Astrocyte of the cerebellum (primary cell): ENCODE measurements around the gene TLE7.

Experiments
- DNase-seq: peaks from one replicate; pipeline ENCODE4 v3.0.0-alpha.2; 2011; ENCODE audit warnings: low read depth
- H3K4me3 ChIP-seq: 2 replicates; pipeline ENCODE4 v1.5.1; 2011; ENCODE audit warnings: mild to moderate bottlenecking, low read depth, low read length, moderate library complexity
- in situ Hi-C: cut with HindIII; loops from 2 replicates; pipeline ENCODE4 v1.10.0; 2017; ENCODE audit warnings: low sequenced_read_pairs
- TF ChIP-seq, protein P1 (sequence below): IDR thresholded peaks from 2 replicates; pipeline ENCODE4 v1.5.1; 2012; ENCODE audit warnings: low read length, low read depth, moderate library complexity, mild to moderate bottlenecking; ENCODE audit errors: missing control alignments

The TLE7 gene

GRCh38 chr16:71442051-71442440 is at the start of gene TLE7:
Gene TLE7, minus strand, starts transcription at chr16:71442054. Its CDS starts 8,730 bp downstream, at chr16:71433324.
- in situ Hi-C loops = no loop called here
- H3K4me3 ChIP-seq = no peak within 1 kb of the TSS
- TF ChIP-seq, protein P1, sequence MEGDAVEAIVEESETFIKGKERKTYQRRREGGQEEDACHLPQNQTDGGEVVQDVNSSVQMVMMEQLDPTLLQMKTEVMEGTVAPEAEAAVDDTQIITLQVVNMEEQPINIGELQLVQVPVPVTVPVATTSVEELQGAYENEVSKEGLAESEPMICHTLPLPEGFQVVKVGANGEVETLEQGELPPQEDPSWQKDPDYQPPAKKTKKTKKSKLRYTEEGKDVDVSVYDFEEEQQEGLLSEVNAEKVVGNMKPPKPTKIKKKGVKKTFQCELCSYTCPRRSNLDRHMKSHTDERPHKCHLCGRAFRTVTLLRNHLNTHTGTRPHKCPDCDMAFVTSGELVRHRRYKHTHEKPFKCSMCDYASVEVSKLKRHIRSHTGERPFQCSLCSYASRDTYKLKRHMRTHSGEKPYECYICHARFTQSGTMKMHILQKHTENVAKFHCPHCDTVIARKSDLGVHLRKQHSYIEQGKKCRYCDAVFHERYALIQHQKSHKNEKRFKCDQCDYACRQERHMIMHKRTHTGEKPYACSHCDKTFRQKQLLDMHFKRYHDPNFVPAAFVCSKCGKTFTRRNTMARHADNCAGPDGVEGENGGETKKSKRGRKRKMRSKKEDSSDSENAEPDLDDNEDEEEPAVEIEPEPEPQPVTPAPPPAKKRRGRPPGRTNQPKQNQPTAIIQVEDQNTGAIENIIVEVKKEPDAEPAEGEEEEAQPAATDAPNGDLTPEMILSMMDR = no peak
- DNase-seq = no peak

DNA sequence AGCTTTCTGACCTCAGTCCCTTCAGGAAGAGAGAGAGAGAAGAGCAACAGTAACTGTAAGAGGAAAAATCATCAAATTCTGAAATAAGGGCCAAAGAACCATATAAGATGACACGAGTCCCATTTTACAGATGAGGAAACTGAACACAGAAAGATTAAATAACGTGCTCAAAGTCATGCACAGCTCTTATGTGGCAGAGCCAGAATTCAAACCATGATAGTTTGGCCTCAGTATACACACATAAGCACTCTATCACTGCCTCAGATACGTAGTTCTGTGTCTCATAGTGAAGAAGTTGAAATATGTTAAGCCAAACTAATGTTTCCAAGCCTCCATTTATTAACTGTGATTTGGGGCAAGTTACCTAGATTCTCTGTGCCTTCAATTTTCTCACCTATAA is 49.2 kb upstream of the TLE7 start:
- in situ Hi-C loops = no loop called here
- H3K4me3 ChIP-seq = no peak overlapping the region
- DNase-seq = no peak
- TF ChIP-seq, protein P1 = no peak

GRCh38 chr16:71490361-71490760 is 48.5 kb upstream of the TLE7 start:
- TF ChIP-seq, protein P1 = no peak
- in situ Hi-C loops = no loop called here
- H3K4me3 ChIP-seq = no peak overlapping the region
- DNase-seq = no peak

- no peak within 1 kb of the TSS for H3K4me3 ChIP-seq
- TF ChIP-seq, protein P1 = no peak
- no peak for DNase-seq
- in situ Hi-C loops = no loop called here
Measured at GRCh38 chr16:71489122-71489521, 47.3 kb upstream of the TLE7 start, which contains the start of gene ZNF19. Gene ZNF19, minus strand, starts transcription at chr16:71489324. Its CDS starts 7,210 bp downstream, at chr16:71482114.

DNA sequence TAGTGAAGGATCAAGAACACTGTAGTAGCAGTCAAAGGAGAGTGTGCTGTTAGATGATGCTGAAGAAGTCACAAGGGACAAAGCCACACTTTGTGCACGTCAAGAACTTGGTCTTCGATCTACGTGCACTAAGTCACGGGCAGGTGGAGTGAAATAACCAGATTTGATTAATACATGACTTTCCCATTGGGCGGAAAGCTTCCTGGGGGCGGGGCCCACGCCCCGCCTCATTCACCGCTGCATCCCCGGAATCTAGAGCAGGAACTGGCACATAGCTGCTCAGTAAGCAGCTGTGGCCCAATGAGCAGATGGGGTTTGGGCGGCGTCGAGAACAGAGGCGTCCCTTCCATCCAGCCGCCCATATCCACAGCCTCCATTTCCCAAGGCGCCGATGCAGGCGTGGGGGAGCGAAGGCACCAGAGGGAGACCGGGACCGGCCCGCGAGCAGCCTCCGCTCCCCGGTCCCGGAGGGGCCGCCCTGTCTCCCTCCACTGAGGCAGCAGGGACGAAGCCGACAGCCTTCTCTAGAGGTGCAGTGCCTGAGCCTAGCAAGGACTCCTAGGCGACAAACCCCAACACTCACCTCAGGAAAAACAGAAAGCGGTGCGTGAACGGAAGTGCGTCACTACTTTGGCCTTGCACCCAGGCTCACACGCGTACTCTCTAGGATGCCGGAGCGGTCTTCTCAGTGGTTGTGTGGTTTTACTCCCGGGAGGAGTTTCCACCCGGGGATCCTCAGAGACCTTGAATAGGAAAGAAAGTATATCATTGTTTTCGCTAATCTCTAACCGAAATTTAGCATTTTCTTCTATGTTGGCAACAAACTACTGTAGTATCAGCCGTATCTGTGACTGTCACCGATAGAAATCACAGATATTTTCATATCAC is 42.4 kb upstream of the TLE7 start:
- in situ Hi-C loops = no loop called here
- TF ChIP-seq, protein P1 = no peak
- DNase-seq = peak; percentile 92
- peak overlapping the region; percentile 82 for H3K4me3 ChIP-seq

DNA sequence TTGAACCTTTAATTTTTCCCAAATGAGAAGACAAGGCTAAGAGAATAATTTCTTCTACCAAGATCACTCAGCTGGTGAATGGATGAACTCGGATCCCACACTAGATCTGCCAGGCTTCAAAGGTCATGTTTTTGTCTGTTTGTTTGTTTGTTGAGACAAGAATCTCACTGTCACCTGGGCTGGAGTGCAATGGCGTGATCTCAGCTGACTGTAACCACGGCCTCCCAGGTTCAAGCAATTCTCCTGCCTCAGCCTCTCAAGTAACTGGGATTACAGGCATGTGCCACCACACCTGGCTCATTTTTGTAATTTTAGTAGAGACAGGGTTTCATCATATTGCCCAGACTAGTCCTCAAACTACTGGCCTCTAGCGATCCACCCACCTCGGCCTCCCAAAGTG is 40.7 kb upstream of the TLE7 start:
- TF ChIP-seq, protein P1 = no peak
- DNase-seq = no peak
- H3K4me3 ChIP-seq = no peak overlapping the region
- in situ Hi-C loops = no loop called here
